GM23248 (cell line): ENCODE results near the gene ACAT2. TPM values are rescaled to one million over a fixed set of nuclear protein-coding genes. Genes with fewer than 3 reads are reported as not detected.
A peak's percentile ranks its signal among the peaks of the same experiment; 100 is the strongest.

Experiments
- DNase-seq: peaks from one replicate; pipeline ENCODE4 v3.0.0-alpha.2; 2015
- H2AFZ ChIP-seq: fragments of 200-600 bp; sonication (generic); 2 replicates; pipeline ENCODE4 v1.6.1; 2016; ENCODE audit warnings: antibody characterized with exemption
- H3F3A ChIP-seq: fragments of 200-600 bp; sonication (generic); 2 replicates; pipeline ENCODE4 v1.6.1; 2016; ENCODE audit warnings: mild to moderate bottlenecking, antibody characterized with exemption, mixed run types; ENCODE audit not compliant: insufficient read depth
- H3K27ac ChIP-seq: fragments of 200-600 bp; sonication (generic); 2 replicates; pipeline ENCODE4 v1.5.1; 2016; ENCODE audit warnings: mild to moderate bottlenecking
- H3K27me3 ChIP-seq: fragments of 200-600 bp; sonication (generic); replicated peaks from 2 replicates; pipeline ENCODE4 v1.6.1; 2016; ENCODE audit warnings: mild to moderate bottlenecking; ENCODE audit not compliant: insufficient read depth
- H3K36me3 ChIP-seq: fragments of 200-600 bp; sonication (generic); 2 replicates; pipeline ENCODE4 v1.6.1; 2016; ENCODE audit warnings: low read depth, mild to moderate bottlenecking
- H3K4me1 ChIP-seq: fragments of 200-600 bp; sonication (generic); 2 replicates; pipeline ENCODE4 v1.6.1; 2016; ENCODE audit warnings: mild to moderate bottlenecking; ENCODE audit not compliant: insufficient read depth
- H3K4me2 ChIP-seq: fragments of 200-600 bp; sonication (generic); one replicate; pipeline ENCODE4 v1.6.1; 2016; ENCODE audit warnings: mild to moderate bottlenecking; ENCODE audit not compliant: unreplicated experiment
- H3K4me3 ChIP-seq: fragments of 200-600 bp; sonication (generic); 2 replicates; pipeline ENCODE4 v1.5.1; 2016; ENCODE audit warnings: mild to moderate bottlenecking
- H3K79me2 ChIP-seq: fragments of 200-600 bp; sonication (generic); 2 replicates; pipeline ENCODE4 v1.6.1; 2016; ENCODE audit warnings: mild to moderate bottlenecking; ENCODE audit not compliant: insufficient read depth
- H3K9ac ChIP-seq: fragments of 200-600 bp; sonication (generic); 2 replicates; pipeline ENCODE4 v1.6.1; 2016; ENCODE audit warnings: mild to moderate bottlenecking
- H3K9me2 ChIP-seq: fragments of 200-600 bp; sonication (generic); 2 replicates; pipeline ENCODE4 v1.6.1; 2016; ENCODE audit warnings: mixed run types, mild to moderate bottlenecking, moderate library complexity; ENCODE audit not compliant: insufficient read depth
- H3K9me3 ChIP-seq: fragments of 200-600 bp; sonication (generic); one replicate; pipeline ENCODE4 v1.6.1; 2017; ENCODE audit warnings: low read depth
- H4K20me1 ChIP-seq: fragments of 200-600 bp; sonication (generic); 2 replicates; pipeline ENCODE4 v1.6.0; 2016; ENCODE audit not compliant: insufficient read depth
- EZH2 ChIP-seq: fragments of 200-600 bp; sonication (generic); IDR thresholded peaks from 2 replicates; pipeline ENCODE4 v1.6.1; 2018; ENCODE audit warnings: antibody characterized with exemption, mild to moderate bottlenecking; ENCODE audit not compliant: insufficient read depth, poor library complexity, severe bottlenecking
- EZH2phosphoT487 ChIP-seq: fragments of 200-600 bp; sonication (generic); IDR thresholded peaks from 2 replicates; pipeline ENCODE4 v1.6.1; 2018; ENCODE audit warnings: antibody characterized with exemption, moderate library complexity, mild to moderate bottlenecking, low read depth; ENCODE audit not compliant: insufficient read depth
- WGBS, 2 experiments: methylation state at CpG; one replicate each; pipeline ENCODE4 v1.1.6; 2015 to 2017; ENCODE audit warnings: low lambda C conversion rate in 2 of 2, low coverage in 1 of 2; ENCODE audit errors: missing lambda C conversion rate in 2 of 2; 5-methylcytosine and 5-hydroxymethylcytosine counted together
- in situ Hi-C: fragments of 300-500 bp; cut with MboI; formaldehyde crosslinking; loops from 2 replicates; pipeline ENCODE4 v1.15.0; 2020
- polyA plus RNA-seq: library from polyadenylated mRNA; unstranded; fragments of >200 nt; fragmentation: Nextera tagmentation; extraction: Ambion mirVana; gene quantifications from 2 replicates; pipeline ENCODE4 v1.2.1, GENCODE V29; 2016
- total RNA-seq: library from RNA; depleted of rRNA; stranded (reverse); fragments of >200 nt; shearing (Covaris generic); gene quantifications from 2 replicates; pipeline ENCODE4 v1.2.3, GENCODE V29; 2014

Gene ACAT2
- total and polyA plus RNA-seq, 2 experiments from 2014 or later, result 10.5 to 18.9 TPM

- no peak overlapping the region for H3K27ac ChIP-seq
- peaks cover 27% of the 10 kb centered on the region for H3K4me1 ChIP-seq
- H3K27me3 ChIP-seq, result no peaks in the 10 kb centered on the region
Observed at GRCh38 chr6:159756508-159756907, 5.3 kb upstream of the ACAT2 start.

GRCh38 chr6:159758031-159759001 lies 3.5 kb upstream of the ACAT2 start:
- Histone ChIP-seq H3F3A (peaks cover 71% of the 10 kb centered on the region), H4K20me1 (no peaks in the 10 kb centered on the region), H3K9ac (no peak overlapping the region), H3K36me3 (peaks cover 35% of the 10 kb centered on the region), H3K9me2 (no peaks in the 10 kb centered on the region), H3K27me3 (no peaks in the 10 kb centered on the region), H3K4me1 (peaks cover 34% of the 10 kb centered on the region), H3K9me3 (no peaks in the 10 kb centered on the region), H2AFZ (no peak overlapping the region), H3K79me2 (peaks cover 33% of the 10 kb centered on the region), H3K4me2 (no peak overlapping the region), H3K4me3 (no peak overlapping the region), H3K27ac (peak overlapping the region; percentile 88)
- peak; percentile 75 for DNase-seq
- TF ChIP-seq EZH2 (no peak), EZH2phosphoT487 (no peak)
- in situ Hi-C loops, result no loop called here
- 84 to 87% methylated on average over 7 of the region's 7 CpGs for WGBS, 2 experiments

More at GRCh38 chr6:159756508-159756907, 5.3 kb upstream of the ACAT2 start:
- TF ChIP-seq EZH2phosphoT487 (no peak), EZH2 (no peak)
- Histone ChIP-seq H3F3A (peaks cover 79% of the 10 kb centered on the region), H3K9ac (no peak overlapping the region), H3K4me3 (no peak overlapping the region), H3K79me2 (peaks cover 51% of the 10 kb centered on the region), H2AFZ (no peak overlapping the region), H3K9me2 (no peaks in the 10 kb centered on the region), H3K36me3 (peaks cover 51% of the 10 kb centered on the region), H4K20me1 (no peaks in the 10 kb centered on the region), H3K9me3 (no peaks in the 10 kb centered on the region), H3K4me2 (no peak overlapping the region)
- DNase-seq, result no peak
- in situ Hi-C loops, result no loop called here
- 82 to 85% methylated on average over 4 of the region's 4 CpGs for WGBS, 2 experiments

GRCh38 chr6:159759645-159760044 lies 2.2 kb upstream of the ACAT2 start:
- Histone ChIP-seq H3K36me3 (peaks cover 29% of the 10 kb centered on the region), H3K4me3 (no peak overlapping the region), H3K27ac (peak overlapping the region; percentile 88), H3K4me2 (no peak overlapping the region), H3K79me2 (peaks cover 19% of the 10 kb centered on the region), H4K20me1 (no peaks in the 10 kb centered on the region), H3K9ac (no peak overlapping the region), H2AFZ (no peak overlapping the region), H3K9me2 (no peaks in the 10 kb centered on the region), H3K4me1 (peaks cover 34% of the 10 kb centered on the region), H3K9me3 (no peaks in the 10 kb centered on the region), H3F3A (peaks cover 61% of the 10 kb centered on the region), H3K27me3 (no peaks in the 10 kb centered on the region)
- peak; percentile 5 for DNase-seq
- 73 to 80% methylated on average over 2 of the region's 2 CpGs for WGBS, 2 experiments
- TF ChIP-seq EZH2 (no peak), EZH2phosphoT487 (no peak)
- in situ Hi-C loops, result no loop called here

GRCh38 chr6:159760602-159761057 lies 1.2 kb upstream of the ACAT2 start:
- peak; percentile 53 for DNase-seq
- no peak for TF ChIP-seq EZH2
- TF ChIP-seq EZH2phosphoT487, result no peak
- Histone ChIP-seq H2AFZ (no peak overlapping the region), H3K27ac (peak overlapping the region; percentile 88), H3K4me3 (peak overlapping the region; percentile 84), H3K9me3 (no peaks in the 10 kb centered on the region), H3K9me2 (no peaks in the 10 kb centered on the region), H3K27me3 (no peaks in the 10 kb centered on the region), H3K4me1 (peaks cover 34% of the 10 kb centered on the region), H3K4me2 (peak overlapping the region; percentile 91), H4K20me1 (no peaks in the 10 kb centered on the region), H3K36me3 (peaks cover 24% of the 10 kb centered on the region), H3F3A (peaks cover 51% of the 10 kb centered on the region), H3K79me2 (peaks cover 10% of the 10 kb centered on the region; the same call in 1 of the 2 replicates), H3K9ac (peak overlapping the region; percentile 87)
- 37 to 43% methylated on average over 3 of the region's 3 CpGs for WGBS, 2 experiments
- in situ Hi-C loops, result no loop called here
